K562 (cell line): ENCODE results near the gene SIAE. TPM values are rescaled to one million over a fixed set of nuclear protein-coding genes. Genes with fewer than 3 reads are reported as not detected.

Source experiments
- BRD4 ChIP-seq: fragments of 200-600 bp; sonication (generic); IDR thresholded peaks from 2 replicates; pipeline ENCODE4 v1.6.1; 2017; ENCODE audit warnings: inconsistent platforms
- DDX20 ChIP-seq: fragments of 450-650 bp; IDR thresholded peaks from 2 replicates; pipeline ENCODE4 v1.6.1; 2016; ENCODE audit warnings: missing genetic modification characterization, low read depth, mild to moderate bottlenecking, missing compliant biosample characterization, moderate library complexity
- KAT2B ChIP-seq: IDR thresholded peaks from one replicate; pipeline ENCODE4 v1.6.1; 2012; ENCODE audit warnings: low read depth, mild to moderate bottlenecking, control low read depth, inconsistent platforms, low read length, moderate library complexity
- KLF6 ChIP-seq: fragments of 250-450 bp; sonication (Bioruptor Pico); IDR thresholded peaks from 2 replicates; pipeline ENCODE4 v1.4.0; 2020; ENCODE audit warnings: mild to moderate bottlenecking, moderate library complexity, borderline replicate concordance
- LCOR ChIP-seq: sonication (generic); formaldehyde crosslinking; IDR thresholded peaks from 2 replicates; pipeline ENCODE4 v1.8.0; 2022; ENCODE audit warnings: mild to moderate bottlenecking, missing genetic modification reagents
- MEF2A ChIP-seq: IDR thresholded peaks from 2 replicates; pipeline ENCODE4 v1.6.1; 2011; ENCODE audit warnings: low read depth, mild to moderate bottlenecking, low read length, moderate library complexity; ENCODE audit not compliant: control insufficient read depth
- PML ChIP-seq: IDR thresholded peaks from 2 replicates; pipeline ENCODE4 v1.6.1; 2012; ENCODE audit warnings: low read length, inconsistent platforms
- RBM25 ChIP-seq: fragments of 200-400 bp; formaldehyde crosslinking; IDR thresholded peaks from 2 replicates; pipeline ENCODE4 v1.6.1; 2018; ENCODE audit warnings: low read length, low read depth, moderate library complexity; ENCODE audit not compliant: severe bottlenecking
- SAFB2 ChIP-seq: fragments of 200-400 bp; formaldehyde crosslinking; IDR thresholded peaks from 2 replicates; pipeline ENCODE4 v1.6.1; 2018; ENCODE audit warnings: borderline replicate concordance, low read length, low read depth, moderate library complexity; ENCODE audit not compliant: severe bottlenecking
- SUPT5H ChIP-seq: fragments of 450-650 bp; IDR thresholded peaks from 2 replicates; pipeline ENCODE4 v1.6.1; 2016
- TAL1 ChIP-seq: fragments of 450-650 bp; IDR thresholded peaks from 2 replicates; pipeline ENCODE4 v1.6.1; 2016; ENCODE audit warnings: mild to moderate bottlenecking
- TRIM24 ChIP-seq, 2 experiments: fragments of 450-650 bp; IDR thresholded peaks; 2 replicates each; pipeline ENCODE4 v1.6.1; 2016
- U2AF2 ChIP-seq: fragments of 200-400 bp; formaldehyde crosslinking; optimal IDR thresholded peaks from 2 replicates; pipeline ENCODE3; 2017; ENCODE audit warnings: low read depth, mild to moderate bottlenecking, low read length
- ZNF134 ChIP-seq: fragments of 250-450 bp; sonication (Bioruptor Pico); conservative IDR thresholded peaks from 2 replicates; pipeline ENCODE4 v1.4.0; 2020
- ZNF146 ChIP-seq: IDR thresholded peaks from one replicate; pipeline ENCODE4 v1.6.1; 2018; ENCODE audit warnings: missing compliant biosample characterization; ENCODE audit not compliant: unreplicated experiment
- ZNF165 ChIP-seq: fragments of 250-450 bp; sonication (Bioruptor Pico); IDR thresholded peaks from 2 replicates; pipeline ENCODE4 v1.4.0; 2020; ENCODE audit warnings: borderline replicate concordance
- ZNF232 ChIP-seq: sonication (generic); formaldehyde crosslinking; IDR thresholded peaks from 2 replicates; pipeline ENCODE4 v1.8.0; 2022; ENCODE audit warnings: mild to moderate bottlenecking, missing genetic modification reagents
- ZNF695 ChIP-seq: fragments of 450-650 bp; formaldehyde crosslinking; IDR thresholded peaks from 2 replicates; pipeline ENCODE4 v1.4.0; 2020; ENCODE audit warnings: mild to moderate bottlenecking, moderate library complexity
- ZNF696 ChIP-seq: fragments of 250-450 bp; sonication (Bioruptor Pico); conservative IDR thresholded peaks from 2 replicates; pipeline ENCODE4 v1.4.0; 2020; ENCODE audit warnings: mild to moderate bottlenecking, moderate library complexity
- ZNF778 ChIP-seq: fragments of 450-650 bp; formaldehyde crosslinking; IDR thresholded peaks from 2 replicates; pipeline ENCODE4 v1.4.0; 2020; ENCODE audit warnings: mild to moderate bottlenecking, moderate library complexity
- polyA plus RNA-seq, 8 experiments: library from polyadenylated mRNA; depleted of rRNA in 4 of 8; stranded (reverse) in 5 of 8; unstranded in 3 of 8; fragments of >200 nt; fragmentation: Nextera tagmentation in 2 of 8; fragmentation: Illumina TruSeq in 1 of 8; extraction: Ambion mirVana in 2 of 8; extraction: Trizol in 1 of 8; gene quantifications; 2 replicates each; pipeline versions ENCODE4 v1.2.1 to v1.2.3, GENCODE V29; 2011 to 2014; ENCODE audit warnings: inconsistent platforms in 1 of 8, missing spikeins in 1 of 8
- total RNA-seq, 7 experiments: library from RNA; depleted of rRNA in 6 of 7; stranded (reverse); fragments of >200 nt in 6 of 7; fragmentation: Illumina TruSeq in 2 of 7; extraction: Trizol in 2 of 7; gene quantifications; 2 replicates each; pipeline versions ENCODE4 v1.2.1 to v1.2.3, GENCODE V29; 2011 to 2021; ENCODE audit warnings: low replicate concordance in 1 of 7
- TF ChIP-seq, protein P1 (sequence below): sonication (generic); formaldehyde crosslinking; IDR thresholded peaks from 2 replicates; pipeline ENCODE4 v1.8.1; 2023; ENCODE audit warnings: missing genetic modification reagents, mild to moderate bottlenecking, borderline replicate concordance
- TF ChIP-seq, protein P2 (sequence below): IDR thresholded peaks from 3 replicates; pipeline ENCODE4 v1.6.1; 2011; ENCODE audit warnings: borderline replicate concordance, mild to moderate bottlenecking; ENCODE audit not compliant: insufficient read length, insufficient read depth
- TF ChIP-seq, protein P3 (sequence below), 2 experiments: fragments of 450-650 bp in 1 of 2; sonication (generic) in 1 of 2; formaldehyde crosslinking in 1 of 2; IDR thresholded peaks in 1 of 2; conservative IDR thresholded peaks in 1 of 2; 2 replicates each; pipeline versions ENCODE4 v1.6.1 to v1.8.1; 2016 to 2023; ENCODE audit warnings: mild to moderate bottlenecking in 2 of 2, moderate library complexity in 2 of 2, inconsistent platforms in 1 of 2, missing genetic modification reagents in 1 of 2

Gene SIAE
- total and polyA plus RNA-seq, 9 of the 15 experiments (the other 6 are each of a cell fraction or from before 2014, with no cell fraction given): 0.89 to 9.6 (median 3.7) TPM

DNA sequence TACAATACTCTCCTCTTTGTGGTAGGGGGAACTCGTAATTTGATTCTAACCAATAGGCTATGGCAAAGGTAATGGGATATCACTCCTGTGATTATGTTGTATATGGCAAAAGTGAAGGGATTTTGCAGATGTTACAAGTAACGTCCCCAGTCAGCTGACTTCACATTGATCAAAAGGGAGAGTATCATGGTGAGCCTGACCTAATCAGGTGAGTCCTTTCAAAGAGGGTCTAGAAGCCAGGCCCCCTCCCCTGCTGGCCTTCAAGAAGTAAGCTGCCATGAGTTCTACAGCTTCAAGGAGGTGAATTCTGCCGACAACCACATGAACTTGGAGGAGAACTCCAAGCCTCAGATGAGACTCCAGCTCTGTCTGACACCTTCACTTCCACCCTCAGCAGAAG lies 30.9 kb downstream of the SIAE start (continued):
- TF ChIP-seq, protein P1, sequence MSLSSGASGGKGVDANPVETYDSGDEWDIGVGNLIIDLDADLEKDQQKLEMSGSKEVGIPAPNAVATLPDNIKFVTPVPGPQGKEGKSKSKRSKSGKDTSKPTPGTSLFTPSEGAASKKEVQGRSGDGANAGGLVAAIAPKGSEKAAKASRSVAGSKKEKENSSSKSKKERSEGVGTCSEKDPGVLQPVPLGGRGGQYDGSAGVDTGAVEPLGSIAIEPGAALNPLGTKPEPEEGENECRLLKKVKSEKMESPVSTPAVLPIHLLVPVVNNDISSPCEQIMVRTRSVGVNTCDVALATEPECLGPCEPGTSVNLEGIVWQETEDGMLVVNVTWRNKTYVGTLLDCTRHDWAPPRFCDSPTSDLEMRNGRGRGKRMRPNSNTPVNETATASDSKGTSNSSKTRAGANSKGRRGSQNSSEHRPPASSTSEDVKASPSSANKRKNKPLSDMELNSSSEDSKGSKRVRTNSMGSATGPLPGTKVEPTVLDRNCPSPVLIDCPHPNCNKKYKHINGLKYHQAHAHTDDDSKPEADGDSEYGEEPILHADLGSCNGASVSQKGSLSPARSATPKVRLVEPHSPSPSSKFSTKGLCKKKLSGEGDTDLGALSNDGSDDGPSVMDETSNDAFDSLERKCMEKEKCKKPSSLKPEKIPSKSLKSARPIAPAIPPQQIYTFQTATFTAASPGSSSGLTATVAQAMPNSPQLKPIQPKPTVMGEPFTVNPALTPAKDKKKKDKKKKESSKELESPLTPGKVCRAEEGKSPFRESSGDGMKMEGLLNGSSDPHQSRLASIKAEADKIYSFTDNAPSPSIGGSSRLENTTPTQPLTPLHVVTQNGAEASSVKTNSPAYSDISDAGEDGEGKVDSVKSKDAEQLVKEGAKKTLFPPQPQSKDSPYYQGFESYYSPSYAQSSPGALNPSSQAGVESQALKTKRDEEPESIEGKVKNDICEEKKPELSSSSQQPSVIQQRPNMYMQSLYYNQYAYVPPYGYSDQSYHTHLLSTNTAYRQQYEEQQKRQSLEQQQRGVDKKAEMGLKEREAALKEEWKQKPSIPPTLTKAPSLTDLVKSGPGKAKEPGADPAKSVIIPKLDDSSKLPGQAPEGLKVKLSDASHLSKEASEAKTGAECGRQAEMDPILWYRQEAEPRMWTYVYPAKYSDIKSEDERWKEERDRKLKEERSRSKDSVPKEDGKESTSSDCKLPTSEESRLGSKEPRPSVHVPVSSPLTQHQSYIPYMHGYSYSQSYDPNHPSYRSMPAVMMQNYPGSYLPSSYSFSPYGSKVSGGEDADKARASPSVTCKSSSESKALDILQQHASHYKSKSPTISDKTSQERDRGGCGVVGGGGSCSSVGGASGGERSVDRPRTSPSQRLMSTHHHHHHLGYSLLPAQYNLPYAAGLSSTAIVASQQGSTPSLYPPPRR (CRISPR knock-in tag): no peak
- TF ChIP-seq TRIM24 (IDR thresholded peaks at IDR 0.05) (no peak), ZNF696 (CRISPR knock-in tag) (no peak), U2AF2 (no peak), LCOR (CRISPR knock-in tag) (no peak), MEF2A (no peak), ZNF232 (no peak), KLF6 (CRISPR knock-in tag) (no peak), SUPT5H (no peak), ZNF695 (CRISPR knock-in tag) (no peak), BRD4 (0 out of 2 replicates have a peak, but pooled peaks have one; percentile 2), ZNF146 (CRISPR knock-in tag) (no peak), DDX20 (tag) (no peak), KAT2B (no peak), SAFB2 (no peak), ZNF778 (CRISPR knock-in tag) (no peak), TAL1 (no peak), ZNF165 (no peak), ZNF134 (CRISPR knock-in tag) (peak; percentile 99), PML (no peak), RBM25 (peak; percentile 57)
- TF ChIP-seq, protein P2, sequence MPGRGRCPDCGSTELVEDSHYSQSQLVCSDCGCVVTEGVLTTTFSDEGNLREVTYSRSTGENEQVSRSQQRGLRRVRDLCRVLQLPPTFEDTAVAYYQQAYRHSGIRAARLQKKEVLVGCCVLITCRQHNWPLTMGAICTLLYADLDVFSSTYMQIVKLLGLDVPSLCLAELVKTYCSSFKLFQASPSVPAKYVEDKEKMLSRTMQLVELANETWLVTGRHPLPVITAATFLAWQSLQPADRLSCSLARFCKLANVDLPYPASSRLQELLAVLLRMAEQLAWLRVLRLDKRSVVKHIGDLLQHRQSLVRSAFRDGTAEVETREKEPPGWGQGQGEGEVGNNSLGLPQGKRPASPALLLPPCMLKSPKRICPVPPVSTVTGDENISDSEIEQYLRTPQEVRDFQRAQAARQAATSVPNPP: no peak
- TF ChIP-seq, protein P3, sequence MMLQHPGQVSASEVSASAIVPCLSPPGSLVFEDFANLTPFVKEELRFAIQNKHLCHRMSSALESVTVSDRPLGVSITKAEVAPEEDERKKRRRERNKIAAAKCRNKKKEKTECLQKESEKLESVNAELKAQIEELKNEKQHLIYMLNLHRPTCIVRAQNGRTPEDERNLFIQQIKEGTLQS (IDR thresholded peaks at IDR 0.05): no peak
- TF ChIP-seq, protein P3 (CRISPR knock-in tag; conservative IDR thresholded peaks at IDR 0.05): no peak
- TF ChIP-seq, all 486 proteins: peak for 4
